Large intestine (tissue), 3 donors: ENCODE measurements around the gene KCTD18. TPM values are rescaled to one million over a fixed set of nuclear protein-coding genes. Genes with fewer than 3 reads are reported as not detected.

Source experiments
- DNase-seq, 2 donors: peaks; one replicate each; pipeline versions ENCODE4 v3.0.0 to v3.0.0-alpha.2; 2013
- H3K27ac ChIP-seq: one replicate; pipeline ENCODE4 v1.5.1; 2013; ENCODE audit warnings: low read length
- H3K27me3 ChIP-seq: 2 replicates; pipeline ENCODE4 v1.6.1; 2013; ENCODE audit warnings: low read length; ENCODE audit not compliant: control insufficient read depth, insufficient read depth
- H3K36me3 ChIP-seq: 2 replicates; pipeline ENCODE4 v1.6.1; 2013; ENCODE audit warnings: low read length; ENCODE audit not compliant: control insufficient read depth, insufficient read depth
- H3K4me1 ChIP-seq: one replicate; pipeline ENCODE4 v1.6.1; 2013; ENCODE audit warnings: low read length; ENCODE audit not compliant: control insufficient read depth, insufficient read depth
- H3K4me3 ChIP-seq: one replicate; pipeline ENCODE4 v1.5.1; 2013; ENCODE audit warnings: low read length
- H3K9me3 ChIP-seq: one replicate; pipeline ENCODE4 v1.6.1; 2013; ENCODE audit warnings: mild to moderate bottlenecking, low read depth, low read length, moderate library complexity; ENCODE audit not compliant: control insufficient read depth
- WGBS: methylation state at CpG from one replicate; pipeline ENCODE4 v1.1.5; 2013; ENCODE audit warnings: low lambda C conversion rate; ENCODE audit not compliant: insufficient coverage; 5-methylcytosine and 5-hydroxymethylcytosine counted together
- polyA plus RNA-seq: library from polyadenylated mRNA; unstranded; fragments of 120-200 nt; gene quantifications from one replicate; pipeline ENCODE4 v1.2.1, GENCODE V29; 2013

Gene KCTD18
- polyA plus RNA-seq, 1 donor: 13.3 TPM

DNA sequence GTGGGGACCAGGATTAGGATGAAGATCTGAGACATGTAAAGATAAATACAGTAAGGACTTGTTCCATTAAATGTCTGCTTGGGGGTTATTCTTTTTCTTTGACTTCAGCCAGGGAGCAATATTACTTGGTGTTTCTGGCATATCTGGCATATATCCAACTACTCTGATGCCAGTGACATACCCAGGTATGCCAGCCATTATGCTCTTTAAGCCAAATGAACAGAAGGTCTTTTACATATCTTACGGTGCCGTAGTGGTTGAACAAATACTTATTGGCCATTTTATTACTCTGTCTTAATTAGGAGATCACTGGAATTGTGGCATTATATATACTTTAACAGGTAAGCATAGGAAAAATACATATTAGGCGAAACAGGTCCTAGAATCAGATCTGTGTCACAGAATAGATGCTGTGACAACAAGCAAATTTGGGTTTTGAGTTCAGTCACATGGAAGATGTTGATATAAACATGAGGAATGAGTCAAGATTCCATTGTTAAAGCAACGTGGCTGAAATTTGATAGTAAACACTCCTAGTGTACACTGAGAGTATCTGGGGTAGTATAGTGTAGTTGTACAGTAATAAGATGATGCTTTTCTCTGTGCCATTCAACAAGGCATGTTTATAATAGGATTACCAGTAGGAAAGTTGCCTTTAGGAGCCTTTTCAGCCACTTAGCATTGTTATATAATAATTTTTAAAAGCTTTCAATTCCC, 62.6 kb downstream of the KCTD18 start:
- Histone ChIP-seq H3K27me3 (no peaks in the 10 kb centered on the region), H3K4me1 (no peaks in the 10 kb centered on the region), H3K4me3 (no peak overlapping the region), H3K9me3 (no peaks in the 10 kb centered on the region), H3K36me3 (peaks cover 64% of the 10 kb centered on the region), H3K27ac (no peak overlapping the region)
- WGBS: 93% methylated on average over 3 of the region's 4 CpGs
- DNase-seq: no peak

DNA sequence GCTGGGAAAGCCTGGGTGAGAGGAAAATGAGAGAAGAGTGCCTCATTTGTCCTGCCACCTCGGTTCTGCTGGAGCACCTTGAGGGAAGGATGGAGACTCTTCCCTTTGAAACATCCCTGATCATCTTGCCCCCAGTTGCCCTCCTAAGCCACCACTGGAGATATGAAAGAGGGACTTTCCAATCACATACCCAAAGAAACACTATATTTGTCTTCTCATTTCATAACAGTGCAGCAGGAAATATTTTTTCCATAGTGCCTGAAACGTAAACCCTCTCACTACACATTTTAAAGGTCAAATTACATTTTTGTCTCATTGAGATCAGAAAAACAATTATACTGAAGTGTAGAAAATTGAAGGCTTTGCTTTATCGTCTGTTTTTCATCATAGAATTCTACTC, 63.3 kb downstream of the KCTD18 start:
- Histone ChIP-seq H3K27me3 (no peaks in the 10 kb centered on the region), H3K36me3 (peaks cover 70% of the 10 kb centered on the region), H3K4me1 (no peaks in the 10 kb centered on the region), H3K4me3 (no peak overlapping the region), H3K27ac (no peak overlapping the region), H3K9me3 (no peaks in the 10 kb centered on the region)
- no peak for DNase-seq
- WGBS: 85% methylated on average over 3 of the region's 3 CpGs

DNA sequence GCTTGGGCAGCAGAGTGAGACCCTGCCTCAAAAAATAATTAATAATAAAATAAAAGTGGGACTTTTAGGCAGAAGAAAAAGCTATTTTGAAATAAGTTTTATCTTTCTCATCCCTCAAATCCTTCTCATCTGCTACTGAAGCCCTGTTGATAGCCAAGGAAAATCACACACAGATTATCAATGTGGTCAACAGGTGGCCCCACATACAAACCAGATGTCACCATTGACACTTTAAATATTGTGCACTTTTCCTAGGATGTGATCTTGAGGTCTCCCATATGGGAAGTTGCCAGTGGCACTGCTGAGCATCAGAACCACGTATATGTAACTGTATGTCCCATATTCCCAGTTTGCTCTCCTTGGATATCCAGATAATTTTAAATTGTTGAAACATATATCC, 64.6 kb downstream of the KCTD18 start:
- peaks cover 65% of the 10 kb centered on the region for H3K36me3 ChIP-seq
- H3K27me3 ChIP-seq: no peaks in the 10 kb centered on the region
- H3K4me3 ChIP-seq: no peak overlapping the region
- H3K4me1 ChIP-seq: no peaks in the 10 kb centered on the region
- H3K9me3 ChIP-seq: no peaks in the 10 kb centered on the region
- no peak overlapping the region for H3K27ac ChIP-seq
- DNase-seq: no peak
- no CpG with 5 or more reads among the region's 1 CpG for WGBS

DNA sequence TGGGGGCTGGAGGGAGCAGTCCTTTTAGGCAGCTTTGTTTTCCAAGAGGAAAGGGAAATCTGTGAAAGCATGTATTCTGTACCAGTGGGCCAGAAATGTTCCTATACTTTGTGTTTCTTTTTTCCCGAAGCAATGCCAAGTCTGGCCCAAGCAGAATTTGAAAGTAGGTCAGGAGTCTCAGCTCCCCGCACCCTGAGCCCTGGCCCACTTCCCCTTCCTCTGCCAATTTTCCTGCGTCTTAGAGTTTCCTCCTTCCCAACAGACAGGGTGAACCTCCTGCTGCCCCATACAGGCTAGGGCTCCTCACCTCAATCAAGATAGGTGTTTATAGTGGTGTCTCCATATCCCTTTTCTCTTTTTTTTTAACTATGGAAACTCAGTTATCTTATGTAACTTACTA, 65.3 kb downstream of the KCTD18 start:
- no peaks in the 10 kb centered on the region for H3K4me1 ChIP-seq
- DNase-seq: no peak
- WGBS: no CpG with 5 or more reads among the region's 3 CpGs
- no peaks in the 10 kb centered on the region for H3K27me3 ChIP-seq
- no peak overlapping the region for H3K4me3 ChIP-seq
- H3K27ac ChIP-seq: no peak overlapping the region
- H3K36me3 ChIP-seq: peaks cover 68% of the 10 kb centered on the region
- H3K9me3 ChIP-seq: no peaks in the 10 kb centered on the region

DNA sequence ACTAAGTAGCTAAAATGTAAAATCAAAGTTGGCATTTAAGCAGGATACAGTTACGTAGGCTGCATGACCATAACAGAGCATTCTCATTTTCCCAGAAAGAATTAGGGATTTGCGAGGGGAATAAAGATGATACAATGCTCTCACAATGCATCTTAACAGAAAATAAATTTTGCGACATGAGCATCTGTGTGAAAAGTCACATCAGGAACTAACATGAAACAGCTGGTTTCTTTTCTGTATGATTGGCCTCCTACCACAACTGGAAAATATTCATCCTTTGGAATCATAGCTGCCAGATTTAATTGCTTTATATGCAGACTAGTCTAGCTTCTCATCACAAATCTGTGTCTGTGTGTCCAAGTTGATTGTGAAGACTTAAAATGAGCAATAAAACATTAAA, 66.0 kb downstream of the KCTD18 start:
- no peak for DNase-seq
- Histone ChIP-seq H3K9me3 (no peaks in the 10 kb centered on the region), H3K27me3 (no peaks in the 10 kb centered on the region), H3K4me3 (no peak overlapping the region), H3K36me3 (peaks cover 69% of the 10 kb centered on the region), H3K27ac (no peak overlapping the region), H3K4me1 (no peaks in the 10 kb centered on the region)
- 100% methylated on average over 1 of the region's 3 CpGs for WGBS

DNA sequence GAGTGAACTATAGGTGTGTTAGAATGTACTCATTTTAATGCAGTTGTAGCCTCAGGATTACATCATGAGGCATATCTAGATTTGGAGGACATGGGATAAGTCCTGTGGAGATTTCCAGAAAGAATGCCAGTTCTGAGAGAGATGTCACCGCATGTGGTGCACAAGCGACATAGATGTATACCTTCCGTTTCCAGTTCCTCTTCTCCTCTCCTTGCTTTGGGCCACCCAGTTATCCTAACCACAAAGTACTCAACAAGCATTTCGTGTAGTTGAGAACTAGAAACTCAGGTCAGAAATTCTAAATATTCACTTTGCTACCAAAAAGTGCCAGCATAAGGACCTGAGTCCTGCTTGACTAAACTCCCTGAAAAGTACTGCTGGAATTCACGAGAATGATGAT, 66.5 kb downstream of the KCTD18 start:
- Histone ChIP-seq H3K36me3 (peaks cover 69% of the 10 kb centered on the region), H3K4me1 (no peaks in the 10 kb centered on the region), H3K27me3 (no peaks in the 10 kb centered on the region), H3K27ac (no peak overlapping the region), H3K9me3 (no peaks in the 10 kb centered on the region), H3K4me3 (no peak overlapping the region)
- DNase-seq: no peak
- WGBS: no CpG with 5 or more reads among the region's 5 CpGs

DNA sequence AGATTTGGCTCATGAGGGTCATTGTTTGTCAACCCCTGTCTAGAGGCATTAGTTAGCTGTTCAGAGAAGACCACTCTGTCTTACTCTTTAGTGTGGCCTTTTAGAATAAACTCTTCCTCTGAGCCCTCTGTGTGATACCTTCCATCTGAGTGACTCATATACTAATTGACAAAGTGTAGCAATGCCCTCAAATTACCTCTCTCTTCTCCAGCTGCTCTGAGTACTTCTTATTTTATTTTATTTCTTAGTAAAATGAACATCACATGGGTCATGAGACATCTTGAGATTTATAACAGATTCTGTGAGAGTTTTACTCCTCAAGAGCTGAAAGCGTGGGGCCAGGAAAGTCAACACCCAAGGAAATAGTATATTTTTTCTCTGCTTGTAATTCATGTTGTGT, 67.4 kb downstream of the KCTD18 start:
- no peaks in the 10 kb centered on the region for H3K27me3 ChIP-seq
- no peak overlapping the region for H3K4me3 ChIP-seq
- no CpG with 5 or more reads among the region's 1 CpG for WGBS
- no peaks in the 10 kb centered on the region for H3K4me1 ChIP-seq
- no peaks in the 10 kb centered on the region for H3K9me3 ChIP-seq
- DNase-seq: no peak
- no peak overlapping the region for H3K27ac ChIP-seq
- H3K36me3 ChIP-seq: peaks cover 65% of the 10 kb centered on the region

DNA sequence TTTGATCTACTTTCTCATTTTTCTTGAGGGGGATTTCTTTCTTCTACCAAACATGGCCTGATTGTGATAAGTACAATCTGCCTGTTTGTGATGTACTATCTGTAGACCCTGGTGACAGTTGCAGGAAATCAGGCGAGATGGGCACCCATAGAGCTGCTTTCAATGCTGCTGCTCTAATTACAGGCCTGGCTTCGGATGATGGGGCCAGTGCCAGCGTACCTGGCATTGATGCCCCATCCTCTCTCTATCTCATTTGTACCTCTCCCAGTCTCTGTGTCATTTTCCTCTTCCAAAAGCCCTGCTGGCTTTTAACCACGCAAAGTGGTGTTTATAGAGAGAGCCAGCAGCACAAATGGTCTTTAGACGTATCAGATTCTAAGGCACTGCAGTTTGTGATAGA, 69.9 kb downstream of the KCTD18 start:
- 100% methylated on average over 1 of the region's 5 CpGs for WGBS
- Histone ChIP-seq H3K27ac (no peak overlapping the region), H3K27me3 (no peaks in the 10 kb centered on the region), H3K9me3 (no peaks in the 10 kb centered on the region), H3K4me1 (no peaks in the 10 kb centered on the region), H3K36me3 (peaks cover 55% of the 10 kb centered on the region), H3K4me3 (no peak overlapping the region)
- no peak for DNase-seq

Other genes with a start within 250 kb of the KCTD18 start
- 105 TPM for gene SPATS2L, start 203.4 kb downstream of the KCTD18 start, polyA plus RNA-seq
- gene SGO2, start 16.1 kb upstream of the KCTD18 start, polyA plus RNA-seq: 7.8 TPM
- gene AOX1, start 75.9 kb upstream of the KCTD18 start, polyA plus RNA-seq: 6.4 TPM